Stimulated activated CD4-positive, alpha-beta T cell treated with anti-CD3 and anti-CD28 coated beads, Interleukin-4, amount 100 ng/mL, for 48 hours (primary cell): ENCODE measurements around the gene NEAT1.

Experiments
- DNase-seq, 2 donors: peaks; one replicate each; pipeline ENCODE4 v3.0.0-alpha.2; 2020; ENCODE audit warnings: low read depth in 2 of 2

The NEAT1 gene

DNA sequence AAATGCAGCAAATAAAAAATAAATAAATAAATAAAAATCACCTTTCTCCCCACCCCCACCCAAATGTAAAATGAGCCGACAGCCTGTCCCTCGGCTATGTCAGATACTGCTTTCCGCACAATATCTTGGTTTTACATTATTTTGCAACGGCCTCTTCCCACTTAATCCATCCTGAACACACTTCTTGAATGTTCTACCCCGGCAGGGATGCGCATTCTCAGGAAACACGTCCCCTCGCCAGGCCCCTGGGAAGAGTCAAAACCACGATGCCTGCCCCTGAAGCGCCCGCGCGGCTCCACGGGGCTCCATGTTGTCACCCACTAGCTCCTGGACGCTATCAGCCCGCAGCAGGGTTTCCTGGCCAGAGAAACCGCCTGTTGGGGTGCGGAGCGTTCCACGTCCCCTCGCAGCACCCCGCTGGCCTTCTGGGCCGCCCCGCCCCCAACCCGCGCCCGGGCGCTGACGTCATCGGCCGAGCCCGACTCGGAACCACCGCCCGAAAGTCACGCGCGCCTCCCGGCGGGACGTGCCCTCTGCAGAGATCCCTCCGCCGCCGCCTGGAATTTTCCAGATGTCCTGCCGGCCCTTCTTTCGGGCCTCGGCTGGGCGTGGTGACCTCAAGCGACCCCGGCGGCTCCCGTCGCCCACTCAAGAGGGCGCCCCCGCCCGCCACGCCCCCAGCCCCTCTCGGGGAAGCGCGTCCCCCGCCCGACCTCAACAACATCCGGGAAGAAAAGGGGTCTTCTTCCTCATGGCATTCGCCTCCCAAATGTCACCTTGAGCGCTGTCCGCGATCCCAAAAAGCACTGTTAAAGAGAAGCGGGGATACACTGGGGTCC is 585 bp upstream of the NEAT1 start:
- peak; percentile 96 to 97 for DNase-seq

GRCh38 chr11:65423516-65424204 is 1.1 kb downstream of the NEAT1 start:
- peak in 1 of 2 donors; percentile 35 for DNase-seq

DNA sequence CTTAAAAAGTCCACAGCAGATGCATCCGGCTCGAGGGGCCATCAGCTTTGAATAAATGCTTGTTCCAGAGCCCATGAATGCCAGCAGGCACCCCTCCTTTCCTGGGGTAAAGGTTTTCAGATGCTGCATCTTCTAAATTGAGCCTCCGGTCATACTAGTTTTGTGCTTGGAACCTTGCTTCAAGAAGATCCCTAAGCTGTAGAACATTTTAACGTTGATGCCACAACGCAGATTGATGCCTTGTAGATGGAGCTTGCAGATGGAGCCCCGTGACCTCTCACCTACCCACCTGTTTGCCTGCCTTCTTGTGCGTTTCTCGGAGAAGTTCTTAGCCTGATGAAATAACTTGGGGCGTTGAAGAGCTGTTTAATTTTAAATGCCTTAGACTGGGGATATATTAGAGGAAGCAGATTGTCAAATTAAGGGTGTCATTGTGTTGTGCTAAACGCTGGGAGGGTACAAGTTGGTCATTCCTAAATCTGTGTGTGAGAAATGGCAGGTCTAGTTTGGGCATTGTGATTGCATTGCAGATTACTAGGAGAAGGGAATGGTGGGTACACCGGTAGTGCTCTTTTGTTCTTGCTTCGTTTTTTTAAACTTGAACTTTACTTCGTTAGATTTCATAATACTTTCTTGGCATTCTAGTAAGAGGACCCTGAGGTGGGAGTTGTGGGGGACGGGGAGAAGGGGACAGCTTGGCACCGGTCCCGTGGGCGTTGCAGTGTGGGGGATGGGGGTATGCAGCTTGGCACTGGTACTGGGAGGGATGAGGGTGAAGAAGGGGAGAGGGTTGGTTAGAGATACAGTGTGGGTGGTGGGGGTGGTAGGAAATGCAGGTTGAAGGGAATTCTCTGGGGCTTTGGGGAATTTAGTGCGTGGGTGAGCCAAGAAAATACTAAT is 1.9 kb downstream of the NEAT1 start:
- peak; percentile 66 to 68 for DNase-seq

GRCh38 chr11:65425105-65425970 is 2.7 kb downstream of the NEAT1 start:
- DNase-seq: peak; percentile 65 to 78

DNA sequence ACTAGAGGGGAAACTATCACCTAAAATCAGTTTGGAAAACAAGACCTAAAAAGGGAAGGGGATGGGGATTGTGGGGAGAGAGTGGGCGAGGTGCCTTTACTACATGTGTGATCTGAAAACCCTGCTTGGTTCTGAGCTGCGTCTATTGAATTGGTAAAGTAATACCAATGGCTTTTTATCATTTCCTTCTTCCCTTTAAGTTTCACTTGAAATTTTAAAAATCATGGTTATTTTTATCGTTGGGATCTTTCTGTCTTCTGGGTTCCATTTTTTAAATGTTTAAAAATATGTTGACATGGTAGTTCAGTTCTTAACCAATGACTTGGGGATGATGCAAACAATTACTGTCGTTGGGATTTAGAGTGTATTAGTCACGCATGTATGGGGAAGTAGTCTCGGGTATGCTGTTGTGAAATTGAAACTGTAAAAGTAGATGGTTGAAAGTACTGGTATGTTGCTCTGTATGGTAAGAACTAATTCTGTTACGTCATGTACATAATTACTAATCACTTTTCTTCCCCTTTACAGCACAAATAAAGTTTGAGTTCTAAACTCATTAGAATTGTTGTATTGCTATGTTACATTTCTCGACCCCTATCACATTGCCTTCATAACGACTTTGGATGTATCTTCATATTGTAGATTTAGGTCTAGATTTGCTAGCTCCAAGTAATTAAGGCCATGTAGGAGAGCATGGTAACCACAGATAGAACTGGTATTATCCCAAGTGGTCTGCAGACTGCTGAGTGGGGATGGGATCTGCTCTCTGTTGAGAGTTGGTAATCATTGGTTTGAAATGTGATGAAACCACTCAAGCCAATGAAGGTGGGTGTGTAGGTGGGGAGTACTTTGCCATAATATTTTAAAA is 3.6 kb downstream of the NEAT1 start:
- DNase-seq: no peak

GRCh38 chr11:65426839-65427690 is 4.5 kb downstream of the NEAT1 start:
- no peak for DNase-seq

DNA sequence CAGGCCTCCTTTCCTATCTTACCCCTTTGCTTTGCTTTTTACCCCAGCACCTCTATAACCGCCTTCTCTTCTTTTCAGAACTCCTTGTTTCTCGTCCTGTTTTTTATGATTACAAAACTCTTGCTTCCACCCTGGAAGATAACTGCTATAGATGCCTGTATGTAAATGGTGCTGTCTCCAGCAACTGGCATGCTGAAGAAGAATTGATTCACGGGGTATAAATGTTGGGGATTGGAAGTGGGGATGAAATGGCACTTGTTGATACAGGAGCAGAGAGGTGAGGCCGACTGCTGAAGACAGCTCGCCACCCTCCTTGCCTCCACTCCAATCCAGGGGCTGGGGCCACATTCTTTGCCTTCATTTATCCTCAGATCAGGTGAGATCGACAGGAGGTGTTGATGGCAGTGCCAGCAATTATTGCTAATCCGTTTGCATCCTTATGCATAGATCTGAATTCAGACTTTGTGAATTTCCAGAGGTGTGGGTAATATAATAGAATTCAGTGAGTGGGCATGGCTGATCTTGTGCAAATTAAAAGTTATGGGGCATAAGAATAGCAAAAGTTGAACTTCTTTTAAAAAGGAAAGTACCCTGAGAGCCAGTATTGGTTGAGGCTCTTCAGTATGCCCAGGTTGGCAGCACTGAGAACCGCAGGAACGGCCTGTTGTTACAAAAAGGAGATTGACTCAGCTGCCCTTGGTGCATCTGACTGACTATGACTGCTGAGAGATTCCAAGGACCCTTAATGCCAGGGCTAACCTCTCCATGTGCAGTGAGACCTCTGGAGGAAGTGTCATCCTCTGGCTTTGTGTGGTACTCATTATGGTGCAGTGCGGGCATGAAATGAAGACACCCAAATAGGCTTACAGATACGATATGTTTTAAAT is 5.3 kb downstream of the NEAT1 start:
- DNase-seq: no peak

- DNase-seq: no peak
These were observed 6.0 kb downstream of the NEAT1 start for GRCh38 chr11:65428578-65429067.

DNA sequence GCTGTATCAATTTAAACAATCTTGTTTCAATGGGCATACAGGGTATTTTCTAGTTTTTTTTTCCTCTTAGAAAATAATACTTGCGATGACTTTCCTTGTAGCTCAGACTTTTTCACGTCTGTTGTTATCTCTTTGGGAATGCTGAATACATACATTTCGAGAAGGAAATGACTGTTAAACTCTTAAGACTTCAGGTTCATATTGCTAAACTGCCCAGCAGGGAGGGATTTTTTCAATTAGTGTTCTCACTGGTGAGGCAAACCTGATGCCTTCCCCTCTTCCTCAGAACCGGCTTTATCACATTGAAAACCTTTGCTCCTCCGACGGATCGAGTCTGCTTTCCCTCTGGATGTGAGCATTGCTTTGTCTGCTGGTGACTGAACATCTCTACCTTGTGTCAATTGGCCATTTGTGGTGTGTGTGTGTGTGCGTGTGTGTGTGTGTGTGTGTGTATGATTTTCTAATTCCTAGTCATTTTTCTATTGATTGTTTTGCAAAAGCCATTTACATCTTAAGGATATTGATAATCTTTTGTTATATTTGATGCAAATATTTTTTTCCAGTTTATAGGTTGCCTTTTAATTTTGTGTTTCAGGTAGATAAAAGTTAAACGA is 6.6 kb downstream of the NEAT1 start:
- no peak for DNase-seq

- no peak for DNase-seq
These were observed 7.3 kb downstream of the NEAT1 start for GRCh38 chr11:65429724-65430405.

GRCh38 chr11:65430406-65431217 is 8.0 kb downstream of the NEAT1 start:
- no peak for DNase-seq

DNA sequence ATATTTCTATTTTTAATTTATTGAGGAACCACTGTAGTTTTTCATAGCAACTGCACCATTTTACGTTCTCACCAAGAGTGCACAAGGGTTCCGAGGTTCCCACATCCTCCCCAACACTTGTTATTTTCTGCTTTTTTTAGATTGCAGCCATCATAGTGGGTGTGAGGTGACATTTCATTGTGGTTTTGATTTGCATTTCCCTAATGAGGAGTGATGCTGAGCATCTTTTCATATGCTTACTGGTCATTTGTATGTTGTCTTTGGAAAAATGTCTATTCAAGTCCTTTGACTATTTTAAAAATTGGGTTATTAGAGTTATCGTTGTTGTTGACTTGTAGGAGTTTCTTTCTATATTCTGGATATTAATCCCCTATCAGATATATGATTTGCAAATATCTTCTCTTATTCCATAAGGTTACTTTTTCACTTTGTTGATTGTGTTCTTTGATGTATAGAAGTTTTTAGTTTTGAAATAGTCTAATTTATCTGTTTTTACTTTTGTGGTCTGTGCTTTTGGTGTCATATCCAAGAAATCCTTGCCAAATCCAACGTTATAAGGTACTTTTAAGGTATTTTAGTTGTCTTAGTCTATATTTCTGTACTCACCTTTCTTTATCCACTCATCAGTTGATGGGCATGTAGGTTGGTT is 9.0 kb downstream of the NEAT1 start:
- DNase-seq: no peak

DNA sequence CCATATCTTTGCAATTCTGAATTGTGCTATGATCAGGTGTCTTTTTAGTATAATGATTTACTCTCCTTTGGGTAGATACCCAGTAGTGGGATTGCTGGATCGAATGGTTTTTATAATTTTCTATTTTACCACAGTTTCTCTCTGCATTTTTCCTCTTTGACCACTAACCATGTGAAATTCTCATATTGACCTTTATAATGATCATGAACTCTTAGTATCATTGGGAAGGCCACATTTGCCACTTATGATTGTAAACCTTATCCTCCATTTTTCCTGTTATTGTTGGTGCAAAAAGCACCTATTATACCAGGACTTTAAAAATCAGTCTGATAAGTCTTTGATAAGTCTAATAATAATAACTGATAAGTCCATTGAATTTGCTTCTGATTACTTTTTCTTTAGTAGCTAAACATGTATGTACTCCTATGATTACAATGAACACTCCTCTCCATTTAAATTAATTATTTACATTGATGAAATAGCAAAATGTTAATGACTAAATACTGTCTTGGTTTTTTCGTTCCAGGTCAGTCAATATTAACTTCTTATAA is 9.6 kb downstream of the NEAT1 start:
- no peak for DNase-seq

- DNase-seq: no peak
These were observed 10.3 kb downstream of the NEAT1 start for GRCh38 chr11:65432686-65433582.
